Trophoblast cell (in vitro differentiated cells and primary cell): ENCODE results near the gene FAXC.
A peak's percentile ranks its signal among the peaks of the same experiment; 100 is the strongest.

Experiments used
- DNase-seq, 2 donors: peaks; one replicate each; pipeline ENCODE4 v3.0.0-alpha.2; 2016
- H2AFZ ChIP-seq: 2 replicates; pipeline ENCODE4 v1.6.1; 2013; ENCODE audit warnings: low read length, moderate library complexity, mild to moderate bottlenecking; ENCODE audit not compliant: insufficient read depth, poor library complexity
- H2AK5ac ChIP-seq: 2 replicates; pipeline ENCODE4 v1.6.1; 2013; ENCODE audit warnings: mild to moderate bottlenecking, low read length
- H2BK120ac ChIP-seq: 2 replicates; pipeline ENCODE4 v1.6.1; 2013; ENCODE audit warnings: low read length, mild to moderate bottlenecking, moderate library complexity; ENCODE audit not compliant: insufficient read depth, poor library complexity
- H2BK12ac ChIP-seq: 2 replicates; pipeline ENCODE4 v1.6.1; 2013; ENCODE audit warnings: mild to moderate bottlenecking, low read length, moderate library complexity
- H2BK5ac ChIP-seq: 2 replicates; pipeline ENCODE4 v1.6.1; 2013; ENCODE audit warnings: low read length, low read depth, moderate library complexity, mild to moderate bottlenecking; ENCODE audit not compliant: poor library complexity
- H3K14ac ChIP-seq: 2 replicates; pipeline ENCODE4 v1.6.1; 2013; ENCODE audit warnings: mild to moderate bottlenecking, low read length
- H3K18ac ChIP-seq: 2 replicates; pipeline ENCODE4 v1.6.1; 2013; ENCODE audit warnings: mild to moderate bottlenecking, low read length
- H3K23ac ChIP-seq: 2 replicates; pipeline ENCODE4 v1.6.1; 2013; ENCODE audit warnings: low read length
- H3K27ac ChIP-seq: 2 replicates; pipeline ENCODE4 v1.5.1; 2013; ENCODE audit warnings: low read depth, mild to moderate bottlenecking, inconsistent platforms, low read length, moderate library complexity
- H3K27me3 ChIP-seq: 2 replicates; pipeline ENCODE4 v1.6.1; 2013; ENCODE audit warnings: inconsistent platforms, mild to moderate bottlenecking, low read length, moderate library complexity; ENCODE audit not compliant: insufficient read depth
- H3K36me3 ChIP-seq, 2 experiments: 1 replicate in 1 of 2; 2 replicates in 1 of 2; pipeline ENCODE4 v1.6.1; 2013; ENCODE audit warnings: low read length in 2 of 2, mild to moderate bottlenecking in 2 of 2, moderate library complexity in 1 of 2; ENCODE audit not compliant: insufficient read depth in 2 of 2, control insufficient read depth in 1 of 2
- H3K4ac ChIP-seq: 2 replicates; pipeline ENCODE4 v1.6.1; 2013; ENCODE audit warnings: low read depth, mild to moderate bottlenecking, low read length, moderate library complexity
- H3K4me1 ChIP-seq, 2 experiments: 1 replicate in 1 of 2; 2 replicates in 1 of 2; pipeline ENCODE4 v1.6.1; 2013; ENCODE audit warnings: low read length in 2 of 2, mild to moderate bottlenecking in 2 of 2, moderate library complexity in 1 of 2; ENCODE audit not compliant: insufficient read depth in 2 of 2, control insufficient read depth in 1 of 2
- H3K4me2 ChIP-seq: 2 replicates; pipeline ENCODE4 v1.6.1; 2013; ENCODE audit warnings: inconsistent platforms, mild to moderate bottlenecking, low read length, moderate library complexity
- H3K4me3 ChIP-seq: 2 replicates; pipeline ENCODE4 v1.5.1; 2013; ENCODE audit warnings: mild to moderate bottlenecking, low read depth, low read length, inconsistent platforms
- H3K79me1 ChIP-seq: one replicate; pipeline ENCODE4 v1.6.1; 2013; ENCODE audit warnings: low read length
- H3K79me2 ChIP-seq: 2 replicates; pipeline ENCODE4 v1.6.1; 2013; ENCODE audit warnings: low read length, mild to moderate bottlenecking; ENCODE audit not compliant: control insufficient read depth, insufficient read depth, poor library complexity
- H3K9ac ChIP-seq: 2 replicates; pipeline ENCODE4 v1.6.1; 2013; ENCODE audit warnings: mild to moderate bottlenecking, low read length
- H3K9me3 ChIP-seq: 2 replicates; pipeline ENCODE4 v1.6.1; 2013; ENCODE audit warnings: low read depth, mild to moderate bottlenecking, control low read depth, inconsistent platforms, low read length; ENCODE audit not compliant: insufficient read depth
- H4K12ac ChIP-seq: 2 replicates; pipeline ENCODE4 v1.6.1; 2013; ENCODE audit warnings: low read depth, mild to moderate bottlenecking, low read length, moderate library complexity
- H4K8ac ChIP-seq: 2 replicates; pipeline ENCODE4 v1.6.1; 2013; ENCODE audit warnings: low read depth, mild to moderate bottlenecking, low read length, moderate library complexity
- H4K91ac ChIP-seq: one replicate; pipeline ENCODE4 v1.6.1; 2013; ENCODE audit warnings: low read depth, mild to moderate bottlenecking, low read length, moderate library complexity
- WGBS: extraction: QIAGEN DNeasy Blood & Tissue Kit; methylation state at CpG from one replicate; pipeline ENCODE4 v1.1.7; 2013; ENCODE audit warnings: missing lambda C conversion rate; ENCODE audit not compliant: insufficient read length, insufficient coverage; ENCODE audit errors: extremely low coverage; 5-methylcytosine and 5-hydroxymethylcytosine counted together

FAXC gene

GRCh38 chr6:99347804-99348203 lies 1.7 kb downstream of the FAXC start:
- DNase-seq, result peak in 1 of 2 donors; percentile 15
- no CpG with 5 or more reads among the region's 1 CpG for WGBS

GRCh38 chr6:99346595-99346994 lies 2.9 kb downstream of the FAXC start:
- no peak overlapping the region for H2BK12ac ChIP-seq
- H3K4me1 ChIP-seq, result peaks cover 0 to 8% of the 10 kb centered on the region in 2 experiments
- H3K79me2 ChIP-seq, result peaks cover 2% of the 10 kb centered on the region
- no peak overlapping the region for H3K18ac ChIP-seq
- no peak overlapping the region for H3K9ac ChIP-seq
- DNase-seq, result no peak
- H4K8ac ChIP-seq, result no peak overlapping the region
- no peak overlapping the region for H3K14ac ChIP-seq
- no peaks in the 10 kb centered on the region for H3K9me3 ChIP-seq
- no peaks in the 10 kb centered on the region for H3K36me3 ChIP-seq
- WGBS, result no CpG with 5 or more reads among the region's 10 CpGs
- no peak overlapping the region for H2AK5ac ChIP-seq
- H3K27ac ChIP-seq, result no peak overlapping the region
- H3K79me1 ChIP-seq, result peaks cover 7% of the 10 kb centered on the region
- no peak overlapping the region for H3K4me3 ChIP-seq
- no peak overlapping the region for H2AFZ ChIP-seq
- H3K4me2 ChIP-seq, result no peak overlapping the region
- H4K91ac ChIP-seq, result no peak overlapping the region
- no peak overlapping the region for H2BK120ac ChIP-seq
- H3K4ac ChIP-seq, result no peak overlapping the region
- H3K27me3 ChIP-seq, result no peaks in the 10 kb centered on the region
- H3K23ac ChIP-seq, result no peak overlapping the region
- H4K12ac ChIP-seq, result no peak overlapping the region
- H2BK5ac ChIP-seq, result no peak overlapping the region

More at GRCh38 chr6:99347804-99348203, 1.7 kb downstream of the FAXC start:
- H2BK5ac ChIP-seq, result no peak overlapping the region
- no peaks in the 10 kb centered on the region for H3K27me3 ChIP-seq
- no peak overlapping the region for H3K23ac ChIP-seq
- no peak overlapping the region for H3K27ac ChIP-seq
- H2AK5ac ChIP-seq, result no peak overlapping the region
- H4K12ac ChIP-seq, result no peak overlapping the region
- no peak overlapping the region for H3K4me2 ChIP-seq
- no peaks in the 10 kb centered on the region for H3K36me3 ChIP-seq
- H3K4me3 ChIP-seq, result no peak overlapping the region
- H3K18ac ChIP-seq, result no peak overlapping the region
- H3K9me3 ChIP-seq, result no peaks in the 10 kb centered on the region
- no peak overlapping the region for H2BK12ac ChIP-seq
- H2AFZ ChIP-seq, result no peak overlapping the region
- peaks cover 7% of the 10 kb centered on the region for H3K79me1 ChIP-seq
- H2BK120ac ChIP-seq, result no peak overlapping the region
- no peak overlapping the region for H3K9ac ChIP-seq
- H4K8ac ChIP-seq, result no peak overlapping the region
- peaks cover 2% of the 10 kb centered on the region for H3K79me2 ChIP-seq
- no peak overlapping the region for H3K4ac ChIP-seq
- peaks cover 0 to 8% of the 10 kb centered on the region in 2 experiments for H3K4me1 ChIP-seq
- no peak overlapping the region for H3K14ac ChIP-seq
- no peak overlapping the region for H4K91ac ChIP-seq

- Histone ChIP-seq H3K23ac (no peak overlapping the region), H3K4me1 (peaks cover 0 to 8% of the 10 kb centered on the region in 2 experiments), H3K4me3 (no peak overlapping the region), H2AFZ (no peak overlapping the region), H3K79me1 (peaks cover 7% of the 10 kb centered on the region), H2BK120ac (no peak overlapping the region), H3K36me3 (no peaks in the 10 kb centered on the region), H4K8ac (no peak overlapping the region), H3K14ac (no peak overlapping the region), H3K4me2 (no peak overlapping the region), H3K27me3 (no peaks in the 10 kb centered on the region), H2AK5ac (no peak overlapping the region), H3K9ac (no peak overlapping the region), H3K9me3 (no peaks in the 10 kb centered on the region), H3K18ac (no peak overlapping the region), H2BK12ac (no peak overlapping the region), H3K4ac (no peak overlapping the region), H4K91ac (no peak overlapping the region), H3K79me2 (peaks cover 2% of the 10 kb centered on the region), H4K12ac (no peak overlapping the region), H3K27ac (no peak overlapping the region), H2BK5ac (no peak overlapping the region)
- no peak for DNase-seq
- WGBS, result no CpG with 5 or more reads among the region's 4 CpGs
Measured at GRCh38 chr6:99345164-99345563, 4.3 kb downstream of the FAXC start.

DNA sequence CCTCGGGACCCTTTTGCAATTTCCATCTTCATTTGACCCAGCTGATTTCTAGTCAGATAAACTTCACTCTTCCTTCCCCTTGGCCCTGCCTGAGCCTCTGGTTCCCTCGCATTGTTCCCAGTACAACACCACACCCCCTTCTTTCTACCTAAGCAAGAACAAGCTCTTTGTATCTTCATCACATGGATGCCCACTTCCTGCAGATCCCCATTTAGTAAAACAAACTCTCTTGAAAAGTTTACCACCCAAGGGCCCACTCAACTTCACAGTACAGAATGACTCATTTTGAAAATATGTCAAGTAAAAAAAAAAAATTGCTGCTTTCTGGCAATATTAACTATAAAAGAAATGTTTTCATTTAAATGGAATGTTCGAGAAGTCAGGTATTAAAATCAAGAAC lies 5.2 kb downstream of the FAXC start:
- Histone ChIP-seq H2BK12ac (no peak overlapping the region), H3K4me1 (peaks cover 0 to 8% of the 10 kb centered on the region in 2 experiments), H3K27me3 (no peaks in the 10 kb centered on the region), H2BK5ac (no peak overlapping the region), H3K4me3 (no peak overlapping the region), H2BK120ac (no peak overlapping the region), H3K9me3 (no peaks in the 10 kb centered on the region), H3K18ac (no peak overlapping the region), H2AFZ (no peak overlapping the region), H4K91ac (no peak overlapping the region), H3K36me3 (no peaks in the 10 kb centered on the region), H2AK5ac (no peak overlapping the region), H3K23ac (no peak overlapping the region), H3K9ac (no peak overlapping the region), H3K79me2 (no peaks in the 10 kb centered on the region), H3K79me1 (peaks cover 3% of the 10 kb centered on the region), H3K27ac (no peak overlapping the region), H4K12ac (no peak overlapping the region), H3K14ac (no peak overlapping the region), H3K4ac (no peak overlapping the region), H4K8ac (no peak overlapping the region), H3K4me2 (no peak overlapping the region)
- no peak for DNase-seq
- no CpG with 5 or more reads among the region's 3 CpGs for WGBS
